DOHH2 (cell line): ENCODE data around the gene CTBP1.

ENCODE experiments used
- H3F3A ChIP-seq: fragments of 200-600 bp; sonication (generic), shearing (Covaris generic); 2 replicates; pipeline ENCODE4 v1.6.0; 2016; ENCODE audit warnings: antibody characterized with exemption, mild to moderate bottlenecking; ENCODE audit not compliant: control insufficient read depth, insufficient read depth
- H3K27ac ChIP-seq: fragments of 200-600 bp; sonication (generic); 2 replicates; pipeline ENCODE4 v1.5.1; 2014; ENCODE audit warnings: low read depth, mild to moderate bottlenecking, low read length, moderate library complexity
- H3K27me3 ChIP-seq: fragments of 200-600 bp; sonication (generic); 2 replicates; pipeline ENCODE4 v1.6.1; 2014; ENCODE audit warnings: mild to moderate bottlenecking, low read length, mixed read lengths; ENCODE audit not compliant: control insufficient read depth
- H3K36me3 ChIP-seq: fragments of 200-600 bp; sonication (generic); 2 replicates; pipeline ENCODE4 v1.6.1; 2014; ENCODE audit warnings: mild to moderate bottlenecking, low read length, moderate library complexity, mixed read lengths; ENCODE audit not compliant: control insufficient read depth
- H3K4me1 ChIP-seq: fragments of 200-600 bp; sonication (generic); 2 replicates; pipeline ENCODE4 v1.6.1; 2014; ENCODE audit warnings: mild to moderate bottlenecking, low read length, mixed read lengths; ENCODE audit not compliant: control insufficient read depth
- H3K4me2 ChIP-seq: fragments of 200-600 bp; sonication (generic); 2 replicates; pipeline ENCODE4 v1.6.0; 2014; ENCODE audit warnings: mild to moderate bottlenecking, low read length, moderate library complexity
- H3K4me3 ChIP-seq: fragments of 200-600 bp; sonication (generic); 2 replicates; pipeline ENCODE4 v1.5.1; 2014; ENCODE audit warnings: mild to moderate bottlenecking, low read length, mixed read lengths
- H3K79me2 ChIP-seq: fragments of 200-600 bp; sonication (generic); 2 replicates; pipeline ENCODE4 v1.6.1; 2014; ENCODE audit warnings: mild to moderate bottlenecking, low read length, mixed read lengths; ENCODE audit not compliant: control insufficient read depth
- H3K9me2 ChIP-seq: fragments of 200-600 bp; sonication (generic); replicated peaks from 2 replicates; pipeline ENCODE4 v1.6.1; 2014; ENCODE audit warnings: mild to moderate bottlenecking, low read length, mixed read lengths; ENCODE audit not compliant: control insufficient read depth
- H3K9me3 ChIP-seq: fragments of 200-600 bp; sonication (generic); 2 replicates; pipeline ENCODE4 v1.6.1; 2014; ENCODE audit warnings: antibody characterized with exemption, low read length, mixed read lengths; ENCODE audit not compliant: control insufficient read depth, insufficient read depth
- H4K20me1 ChIP-seq: fragments of 200-600 bp; sonication (generic); 2 replicates; pipeline ENCODE4 v1.6.0; 2014; ENCODE audit warnings: low read depth, mild to moderate bottlenecking, antibody characterized with exemption, low read length, moderate library complexity; ENCODE audit not compliant: control insufficient read depth, insufficient read depth
- CTCF ChIP-seq: fragments of 200-600 bp; sonication (generic); IDR thresholded peaks from one replicate; pipeline ENCODE4 v1.5.1; 2014; ENCODE audit warnings: antibody characterized with exemption, mild to moderate bottlenecking, low read depth, low read length; ENCODE audit not compliant: poor library complexity, severe bottlenecking
- EZH2phosphoT487 ChIP-seq: fragments of 200-600 bp; sonication (generic); IDR thresholded peaks from 2 replicates; pipeline ENCODE4 v1.6.1; 2017; ENCODE audit warnings: borderline replicate concordance, mild to moderate bottlenecking, antibody characterized with exemption, low read length, moderate library complexity, mixed read lengths

Gene CTBP1

GRCh38 chr4:1217366-1217765 is 31.6 kb downstream of the CTBP1 start:
- Histone ChIP-seq H3K9me2 (no peaks in the 10 kb centered on the region), H3K4me3 (peak overlapping the region; percentile 51), H3K4me1 (peaks cover 78% of the 10 kb centered on the region), H4K20me1 (no peaks in the 10 kb centered on the region), H3F3A (peaks cover 56% of the 10 kb centered on the region), H3K9me3 (no peaks in the 10 kb centered on the region), H3K36me3 (peaks cover 80% of the 10 kb centered on the region), H3K27me3 (no peaks in the 10 kb centered on the region), H3K4me2 (peak overlapping the region; percentile 82), H3K27ac (peak overlapping the region; percentile 99), H3K79me2 (peaks cover 57% of the 10 kb centered on the region)
- TF ChIP-seq CTCF: no peak
- no peak for TF ChIP-seq EZH2phosphoT487

GRCh38 chr4:1216869-1217294 is 32.0 kb downstream of the CTBP1 start:
- TF ChIP-seq EZH2phosphoT487 (no peak), CTCF (no peak)
- H3K4me1 ChIP-seq: peaks cover 73% of the 10 kb centered on the region
- H4K20me1 ChIP-seq: no peaks in the 10 kb centered on the region
- H3K9me2 ChIP-seq: no peaks in the 10 kb centered on the region
- peak overlapping the region; percentile 82 for H3K4me2 ChIP-seq
- H3K36me3 ChIP-seq: peaks cover 80% of the 10 kb centered on the region
- H3K79me2 ChIP-seq: peaks cover 56% of the 10 kb centered on the region
- H3K27ac ChIP-seq: peak overlapping the region; percentile 99
- H3K4me3 ChIP-seq: peak overlapping the region; percentile 51
- H3K9me3 ChIP-seq: no peaks in the 10 kb centered on the region
- H3K27me3 ChIP-seq: no peaks in the 10 kb centered on the region
- peaks cover 56% of the 10 kb centered on the region for H3F3A ChIP-seq

- Histone ChIP-seq H3K27ac (peak overlapping the region; percentile 99), H3F3A (peaks cover 53% of the 10 kb centered on the region), H3K9me2 (no peaks in the 10 kb centered on the region), H3K79me2 (peaks cover 53% of the 10 kb centered on the region), H3K27me3 (no peaks in the 10 kb centered on the region), H3K9me3 (no peaks in the 10 kb centered on the region), H3K4me1 (peaks cover 66% of the 10 kb centered on the region), H4K20me1 (no peaks in the 10 kb centered on the region), H3K4me3 (peak overlapping the region; percentile 51), H3K36me3 (peaks cover 77% of the 10 kb centered on the region), H3K4me2 (peak overlapping the region; percentile 82)
- no peak for TF ChIP-seq CTCF
- no peak for TF ChIP-seq EZH2phosphoT487
These were observed 32.8 kb downstream of the CTBP1 start for GRCh38 chr4:1216076-1216614.
